Ishikawa (cell line): ENCODE results near the gene KCNN3.

ENCODE experiments used
- EP300 ChIP-seq: IDR thresholded peaks from 2 replicates; pipeline ENCODE4 v1.6.1; 2012; ENCODE audit warnings: borderline replicate concordance
- REST ChIP-seq: IDR thresholded peaks from 2 replicates; pipeline ENCODE4 v1.6.1; 2012; ENCODE audit warnings: low read depth, mild to moderate bottlenecking
- TAF1 ChIP-seq: IDR thresholded peaks from 2 replicates; pipeline ENCODE4 v1.6.1; 2012; ENCODE audit warnings: low read depth, mild to moderate bottlenecking
- TCF12 ChIP-seq: IDR thresholded peaks from 2 replicates; pipeline ENCODE4 v1.6.1; 2012; ENCODE audit warnings: low read depth
- YY1 ChIP-seq: IDR thresholded peaks from 2 replicates; pipeline ENCODE4 v1.6.1; 2012; ENCODE audit warnings: low read depth

- TF ChIP-seq REST (no peak), TAF1 (no peak), YY1 (no peak), TCF12 (no peak), EP300 (no peak)
Observed at GRCh38 chr1:154849645-154850131, 20.4 kb downstream of the KCNN3 start.
